Measurements from ENCODE around the gene TOP1.

DNA sequence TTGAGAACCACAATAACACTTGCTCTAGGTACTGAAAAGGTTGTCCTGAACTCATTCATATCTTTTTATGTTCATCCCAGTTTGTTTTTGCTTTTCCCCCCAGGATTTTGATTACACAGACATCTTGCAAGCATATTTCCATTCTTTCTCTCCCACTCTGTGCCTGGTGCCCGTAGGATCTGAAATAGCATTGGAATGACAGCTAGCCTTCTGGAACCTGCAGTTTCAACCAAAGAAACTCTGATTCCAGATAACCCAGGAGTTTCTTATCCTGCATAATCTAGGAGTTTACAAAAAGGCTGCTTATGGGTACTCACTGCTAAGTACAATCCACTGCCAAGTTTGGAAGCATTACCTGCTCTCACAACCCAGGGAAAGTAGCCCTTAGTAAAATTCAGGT is 79.9 kb downstream of the TOP1 start:
- TF ChIP-seq ZNF232 (CRISPR knock-in tag; IDR thresholded peaks at IDR 0.05), result no peak
- TF ChIP-seq, protein P1, sequence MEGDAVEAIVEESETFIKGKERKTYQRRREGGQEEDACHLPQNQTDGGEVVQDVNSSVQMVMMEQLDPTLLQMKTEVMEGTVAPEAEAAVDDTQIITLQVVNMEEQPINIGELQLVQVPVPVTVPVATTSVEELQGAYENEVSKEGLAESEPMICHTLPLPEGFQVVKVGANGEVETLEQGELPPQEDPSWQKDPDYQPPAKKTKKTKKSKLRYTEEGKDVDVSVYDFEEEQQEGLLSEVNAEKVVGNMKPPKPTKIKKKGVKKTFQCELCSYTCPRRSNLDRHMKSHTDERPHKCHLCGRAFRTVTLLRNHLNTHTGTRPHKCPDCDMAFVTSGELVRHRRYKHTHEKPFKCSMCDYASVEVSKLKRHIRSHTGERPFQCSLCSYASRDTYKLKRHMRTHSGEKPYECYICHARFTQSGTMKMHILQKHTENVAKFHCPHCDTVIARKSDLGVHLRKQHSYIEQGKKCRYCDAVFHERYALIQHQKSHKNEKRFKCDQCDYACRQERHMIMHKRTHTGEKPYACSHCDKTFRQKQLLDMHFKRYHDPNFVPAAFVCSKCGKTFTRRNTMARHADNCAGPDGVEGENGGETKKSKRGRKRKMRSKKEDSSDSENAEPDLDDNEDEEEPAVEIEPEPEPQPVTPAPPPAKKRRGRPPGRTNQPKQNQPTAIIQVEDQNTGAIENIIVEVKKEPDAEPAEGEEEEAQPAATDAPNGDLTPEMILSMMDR (IDR thresholded peaks at IDR 0.05), result no peak
- TF ChIP-seq, protein P2, sequence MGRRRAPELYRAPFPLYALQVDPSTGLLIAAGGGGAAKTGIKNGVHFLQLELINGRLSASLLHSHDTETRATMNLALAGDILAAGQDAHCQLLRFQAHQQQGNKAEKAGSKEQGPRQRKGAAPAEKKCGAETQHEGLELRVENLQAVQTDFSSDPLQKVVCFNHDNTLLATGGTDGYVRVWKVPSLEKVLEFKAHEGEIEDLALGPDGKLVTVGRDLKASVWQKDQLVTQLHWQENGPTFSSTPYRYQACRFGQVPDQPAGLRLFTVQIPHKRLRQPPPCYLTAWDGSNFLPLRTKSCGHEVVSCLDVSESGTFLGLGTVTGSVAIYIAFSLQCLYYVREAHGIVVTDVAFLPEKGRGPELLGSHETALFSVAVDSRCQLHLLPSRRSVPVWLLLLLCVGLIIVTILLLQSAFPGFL (CRISPR knock-in tag; IDR thresholded peaks at IDR 0.05; ENCODE audit: borderline replicate concordance), result no peak
- TF ChIP-seq, protein P3, sequence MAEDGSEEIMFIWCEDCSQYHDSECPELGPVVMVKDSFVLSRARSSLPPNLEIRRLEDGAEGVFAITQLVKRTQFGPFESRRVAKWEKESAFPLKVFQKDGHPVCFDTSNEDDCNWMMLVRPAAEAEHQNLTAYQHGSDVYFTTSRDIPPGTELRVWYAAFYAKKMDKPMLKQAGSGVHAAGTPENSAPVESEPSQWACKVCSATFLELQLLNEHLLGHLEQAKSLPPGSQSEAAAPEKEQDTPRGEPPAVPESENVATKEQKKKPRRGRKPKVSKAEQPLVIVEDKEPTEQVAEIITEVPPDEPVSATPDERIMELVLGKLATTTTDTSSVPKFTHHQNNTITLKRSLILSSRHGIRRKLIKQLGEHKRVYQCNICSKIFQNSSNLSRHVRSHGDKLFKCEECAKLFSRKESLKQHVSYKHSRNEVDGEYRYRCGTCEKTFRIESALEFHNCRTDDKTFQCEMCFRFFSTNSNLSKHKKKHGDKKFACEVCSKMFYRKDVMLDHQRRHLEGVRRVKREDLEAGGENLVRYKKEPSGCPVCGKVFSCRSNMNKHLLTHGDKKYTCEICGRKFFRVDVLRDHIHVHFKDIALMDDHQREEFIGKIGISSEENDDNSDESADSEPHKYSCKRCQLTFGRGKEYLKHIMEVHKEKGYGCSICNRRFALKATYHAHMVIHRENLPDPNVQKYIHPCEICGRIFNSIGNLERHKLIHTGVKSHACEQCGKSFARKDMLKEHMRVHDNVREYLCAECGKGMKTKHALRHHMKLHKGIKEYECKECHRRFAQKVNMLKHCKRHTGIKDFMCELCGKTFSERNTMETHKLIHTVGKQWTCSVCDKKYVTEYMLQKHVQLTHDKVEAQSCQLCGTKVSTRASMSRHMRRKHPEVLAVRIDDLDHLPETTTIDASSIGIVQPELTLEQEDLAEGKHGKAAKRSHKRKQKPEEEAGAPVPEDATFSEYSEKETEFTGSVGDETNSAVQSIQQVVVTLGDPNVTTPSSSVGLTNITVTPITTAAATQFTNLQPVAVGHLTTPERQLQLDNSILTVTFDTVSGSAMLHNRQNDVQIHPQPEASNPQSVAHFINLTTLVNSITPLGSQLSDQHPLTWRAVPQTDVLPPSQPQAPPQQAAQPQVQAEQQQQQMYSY (CRISPR knock-in tag; IDR thresholded peaks at IDR 0.05), result no peak

All from WTC11 (cell line).